Measurements from ENCODE around the gene MAD1L1.

GRCh38 chr7:1938788-1939433, 293.8 kb downstream of the MAD1L1 start:
- TF ChIP-seq JUN (IDR thresholded peaks at IDR 0.05; ENCODE audit: borderline replicate concordance, insufficient read depth, insufficient read length, low read depth) = no peak
- TF ChIP-seq, protein P1, sequence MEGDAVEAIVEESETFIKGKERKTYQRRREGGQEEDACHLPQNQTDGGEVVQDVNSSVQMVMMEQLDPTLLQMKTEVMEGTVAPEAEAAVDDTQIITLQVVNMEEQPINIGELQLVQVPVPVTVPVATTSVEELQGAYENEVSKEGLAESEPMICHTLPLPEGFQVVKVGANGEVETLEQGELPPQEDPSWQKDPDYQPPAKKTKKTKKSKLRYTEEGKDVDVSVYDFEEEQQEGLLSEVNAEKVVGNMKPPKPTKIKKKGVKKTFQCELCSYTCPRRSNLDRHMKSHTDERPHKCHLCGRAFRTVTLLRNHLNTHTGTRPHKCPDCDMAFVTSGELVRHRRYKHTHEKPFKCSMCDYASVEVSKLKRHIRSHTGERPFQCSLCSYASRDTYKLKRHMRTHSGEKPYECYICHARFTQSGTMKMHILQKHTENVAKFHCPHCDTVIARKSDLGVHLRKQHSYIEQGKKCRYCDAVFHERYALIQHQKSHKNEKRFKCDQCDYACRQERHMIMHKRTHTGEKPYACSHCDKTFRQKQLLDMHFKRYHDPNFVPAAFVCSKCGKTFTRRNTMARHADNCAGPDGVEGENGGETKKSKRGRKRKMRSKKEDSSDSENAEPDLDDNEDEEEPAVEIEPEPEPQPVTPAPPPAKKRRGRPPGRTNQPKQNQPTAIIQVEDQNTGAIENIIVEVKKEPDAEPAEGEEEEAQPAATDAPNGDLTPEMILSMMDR (IDR thresholded peaks at IDR 0.05; ENCODE audit: extremely low read depth in 1 of 2, insufficient read depth in 1 of 2, low read depth in 1 of 2, low read length in 2 of 2) = no peak
- TF ChIP-seq POLR2A (IDR thresholded peaks at IDR 0.05; ENCODE audit: low read depth, low read length) = no peak
- TF ChIP-seq MAX (IDR thresholded peaks at IDR 0.05; ENCODE audit: insufficient read depth, insufficient read length) = no peak
- no peak for TF ChIP-seq EZH2 (IDR thresholded peaks at IDR 0.05; ENCODE audit: borderline replicate concordance, low read depth, low read length, severe bottlenecking)
- no peak for TF ChIP-seq MYC (IDR thresholded peaks at IDR 0.05; ENCODE audit: low read depth, low read length)
- TF ChIP-seq POLR2AphosphoS5 (IDR thresholded peaks at IDR 0.05; ENCODE audit: insufficient read depth, low read depth, low read length) = no peak
